ENCODE data around the gene SPI1. TPM values are rescaled to one million over a fixed set of nuclear protein-coding genes. Genes with fewer than 3 reads are reported as not detected.

Gene SPI1
- total and polyA plus RNA-seq, 5 donors, result 5.9 to 24.1 (median 18.2) TPM

DNA sequence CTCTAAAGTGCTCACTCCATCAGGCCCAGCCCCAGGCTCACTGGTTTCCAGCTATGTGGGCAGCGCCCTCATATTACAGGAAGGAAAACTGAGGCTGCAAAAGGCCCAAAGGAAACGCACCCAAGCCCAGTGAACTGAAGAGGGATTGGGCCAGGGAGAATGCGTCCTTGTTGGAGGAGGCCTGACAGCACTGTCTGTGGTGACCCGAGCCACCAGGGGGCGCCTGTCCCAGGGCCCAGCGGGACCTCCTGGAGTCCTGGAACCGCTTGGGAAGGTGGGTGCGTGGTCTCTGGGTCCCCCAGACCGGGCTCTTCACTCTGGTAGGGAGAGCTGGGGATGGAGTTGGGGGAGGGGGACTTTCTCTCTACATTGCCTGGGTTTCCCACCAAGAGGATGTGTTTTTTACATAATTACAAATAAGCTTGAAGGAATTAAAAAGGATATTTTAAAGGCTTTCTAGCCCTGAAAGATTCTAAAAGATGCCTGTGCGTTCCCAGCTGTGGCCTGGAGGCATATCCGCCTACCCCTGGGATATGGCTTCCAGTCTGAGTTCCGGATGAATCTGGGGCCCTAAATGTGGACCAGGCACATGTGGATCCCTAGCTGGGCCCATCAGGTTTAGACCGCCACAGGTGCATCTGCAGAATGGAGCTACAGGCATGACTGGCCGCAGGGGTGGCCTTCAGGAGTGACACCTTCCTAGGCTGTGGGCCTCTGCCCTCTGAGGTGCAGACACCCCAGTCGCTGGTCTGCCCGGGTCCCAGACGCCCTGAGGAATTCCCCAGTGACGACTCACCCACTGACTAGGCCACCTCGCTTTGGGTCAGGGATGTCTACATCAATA, 4.2 kb downstream of the SPI1 start:
- ATAC-seq, result peak; percentile 79 to 86
- WGBS, result 40% methylated on average over 19 of the region's 19 CpGs
- Histone ChIP-seq H3K27ac (ENCODE audit: low read length) (no peak overlapping the region), H3K4me1 (ENCODE audit: control insufficient read depth, insufficient read depth, low read length) (no peaks in the 10 kb centered on the region), H3K4me3 (ENCODE audit: low read length) (no peak overlapping the region), H3K27me3 (ENCODE audit: control insufficient read depth, insufficient read depth) (no peaks in the 10 kb centered on the region), H3K9me3 (ENCODE audit: control insufficient read depth, low read length) (no peaks in the 10 kb centered on the region)
- peak; percentile 86 to 96 (median 95) for DNase-seq
- intact Hi-C loops (cut with DNase I), result loop anchor here (5.0 to 10.0 kb wide), 5 partner anchors 33 to 481 kb away; partner anchors contain the start of genes RAPSN (in 1 of the 4) and SLC39A13 (in 1 of the 4)

GRCh38 chr11:47372422-47372821, 5.9 kb downstream of the SPI1 start:
- Histone ChIP-seq H3K4me3 (ENCODE audit: low read length) (no peak overlapping the region), H3K9me3 (ENCODE audit: control insufficient read depth, low read length) (no peaks in the 10 kb centered on the region), H3K27ac (ENCODE audit: low read length) (no peak overlapping the region), H3K27me3 (ENCODE audit: control insufficient read depth, insufficient read depth) (no peaks in the 10 kb centered on the region), H3K4me1 (ENCODE audit: control insufficient read depth, insufficient read depth, low read length) (no peaks in the 10 kb centered on the region)
- DNase-seq (peak in 1 of 3 donors; percentile 10), ATAC-seq (no peak)
- intact Hi-C loops (cut with DNase I), result loop anchor here (5.0 to 10.0 kb wide), 5 partner anchors 35 to 482 kb away; partner anchors contain the start of genes RAPSN (in 1 of the 4) and SLC39A13 (in 1 of the 4)
- 79% methylated on average over 7 of the region's 7 CpGs for WGBS

DNA sequence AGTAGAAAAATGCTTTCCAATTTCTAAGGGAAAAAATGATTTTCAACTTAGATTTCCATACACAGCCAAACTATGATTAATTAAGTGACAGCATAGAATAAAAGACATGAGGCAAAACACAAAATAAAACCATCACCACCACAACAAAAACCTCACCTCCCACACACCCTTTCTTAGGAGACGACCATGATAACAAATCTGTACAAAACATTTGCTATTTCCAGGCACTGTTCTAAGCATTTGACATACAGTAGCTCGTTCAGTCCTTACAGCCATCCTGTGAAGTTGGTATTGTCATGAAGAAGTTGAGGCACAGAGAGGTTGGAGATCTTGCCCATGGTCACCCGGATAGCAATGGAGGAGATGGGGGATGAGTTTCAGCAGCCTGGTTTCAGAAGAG, 8.7 kb downstream of the SPI1 start:
- Histone ChIP-seq H3K27ac (ENCODE audit: low read length) (no peak overlapping the region), H3K9me3 (ENCODE audit: control insufficient read depth, low read length) (no peaks in the 10 kb centered on the region), H3K4me1 (ENCODE audit: control insufficient read depth, insufficient read depth, low read length) (no peaks in the 10 kb centered on the region), H3K27me3 (ENCODE audit: control insufficient read depth, insufficient read depth) (no peaks in the 10 kb centered on the region), H3K4me3 (ENCODE audit: low read length) (no peak overlapping the region)
- intact Hi-C loops (cut with DNase I), result loop anchor here (5.0 to 10.0 kb wide), 5 partner anchors 38 to 485 kb away; partner anchors contain the start of genes RAPSN (in 1 of the 4) and SLC39A13 (in 1 of the 4)
- no peak for DNase-seq
- ATAC-seq, result no peak
- 38% methylated on average over 3 of the region's 3 CpGs for WGBS

GRCh38 chr11:47366020-47366490, 12.3 kb downstream of the SPI1 start:
- no peaks in the 10 kb centered on the region for H3K4me1 ChIP-seq (ENCODE audit: control insufficient read depth, insufficient read depth, low read length)
- H3K27me3 ChIP-seq (ENCODE audit: control insufficient read depth, insufficient read depth), result no peaks in the 10 kb centered on the region
- no peak for ATAC-seq
- H3K27ac ChIP-seq (ENCODE audit: low read length), result no peak overlapping the region
- no peak overlapping the region for H3K4me3 ChIP-seq (ENCODE audit: low read length)
- WGBS, result 63% methylated on average over 1 of the region's 1 CpG
- no peaks in the 10 kb centered on the region for H3K9me3 ChIP-seq (ENCODE audit: control insufficient read depth, low read length)
- intact Hi-C loops (cut with DNase I), result no loop called here
- no peak for DNase-seq

GRCh38 chr11:47361419-47361818, 16.9 kb downstream of the SPI1 start:
- H3K4me1 ChIP-seq (ENCODE audit: control insufficient read depth, insufficient read depth, low read length), result no peaks in the 10 kb centered on the region
- no peaks in the 10 kb centered on the region for H3K27me3 ChIP-seq (ENCODE audit: control insufficient read depth, insufficient read depth)
- no peaks in the 10 kb centered on the region for H3K9me3 ChIP-seq (ENCODE audit: control insufficient read depth, low read length)
- no peak overlapping the region for H3K4me3 ChIP-seq (ENCODE audit: low read length)
- H3K27ac ChIP-seq (ENCODE audit: low read length), result peak overlapping the region; percentile 13
- no peak for DNase-seq
- no peak for ATAC-seq
- 81% methylated on average over 13 of the region's 13 CpGs for WGBS
- intact Hi-C loops (cut with DNase I), result no loop called here

GRCh38 chr11:47360341-47360740, 18.0 kb downstream of the SPI1 start:
- intact Hi-C loops (cut with DNase I), result no loop called here
- ATAC-seq (no peak), DNase-seq (no peak)
- no peaks in the 10 kb centered on the region for H3K27me3 ChIP-seq (ENCODE audit: control insufficient read depth, insufficient read depth)
- H3K27ac ChIP-seq (ENCODE audit: low read length), result no peak overlapping the region
- WGBS, result 94% methylated on average over 15 of the region's 15 CpGs
- H3K4me3 ChIP-seq (ENCODE audit: low read length), result no peak overlapping the region
- H3K9me3 ChIP-seq (ENCODE audit: control insufficient read depth, low read length), result no peaks in the 10 kb centered on the region
- H3K4me1 ChIP-seq (ENCODE audit: control insufficient read depth, insufficient read depth, low read length), result no peaks in the 10 kb centered on the region

DNA sequence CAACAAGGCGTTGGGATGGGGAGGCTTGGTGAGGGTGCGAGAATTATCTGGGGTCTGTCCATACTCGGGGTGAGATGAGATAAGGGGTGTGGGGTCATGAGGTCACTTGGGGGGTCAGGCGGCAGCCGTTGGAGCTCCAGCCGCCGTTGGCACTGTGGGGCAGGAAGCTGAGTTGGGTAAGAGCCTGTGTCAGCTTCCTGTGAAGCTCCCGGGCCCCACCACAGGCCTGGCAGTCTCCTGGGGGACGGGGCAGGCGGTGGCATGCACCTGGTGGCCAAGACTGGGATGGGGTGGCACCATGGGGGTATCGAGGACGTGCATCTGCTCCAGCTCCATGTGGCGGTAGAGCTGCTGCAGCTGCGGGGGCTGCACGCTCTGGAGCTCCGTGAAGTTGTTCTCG, 18.8 kb downstream of the SPI1 start:
- no peak overlapping the region for H3K27ac ChIP-seq (ENCODE audit: low read length)
- H3K27me3 ChIP-seq (ENCODE audit: control insufficient read depth, insufficient read depth), result no peaks in the 10 kb centered on the region
- no peaks in the 10 kb centered on the region for H3K4me1 ChIP-seq (ENCODE audit: control insufficient read depth, insufficient read depth, low read length)
- no peak for ATAC-seq
- 69% methylated on average over 17 of the region's 17 CpGs for WGBS
- no peak overlapping the region for H3K4me3 ChIP-seq (ENCODE audit: low read length)
- intact Hi-C loops (cut with DNase I), result loop anchor here (5.0 to 10.0 kb wide), 4 partner anchors 85 to 175 kb away; partner anchors contain the start of genes MADD (in 2 of the 4), NR1H3 (in 2 of the 4) and PACSIN3 (in 1 of the 4)
- H3K9me3 ChIP-seq (ENCODE audit: control insufficient read depth, low read length), result no peaks in the 10 kb centered on the region
- peak in 2 of 3 donors; percentile 56 to 69 for DNase-seq

GRCh38 chr11:47359162-47359561, 19.2 kb downstream of the SPI1 start:
- no peaks in the 10 kb centered on the region for H3K9me3 ChIP-seq (ENCODE audit: control insufficient read depth, low read length)
- no peaks in the 10 kb centered on the region for H3K4me1 ChIP-seq (ENCODE audit: control insufficient read depth, insufficient read depth, low read length)
- H3K4me3 ChIP-seq (ENCODE audit: low read length), result no peak overlapping the region
- ATAC-seq, result no peak
- no peaks in the 10 kb centered on the region for H3K27me3 ChIP-seq (ENCODE audit: control insufficient read depth, insufficient read depth)
- WGBS, result 75% methylated on average over 7 of the region's 7 CpGs
- DNase-seq, result peak in 1 of 3 donors; percentile 31
- no peak overlapping the region for H3K27ac ChIP-seq (ENCODE audit: low read length)
- intact Hi-C loops (cut with DNase I), result loop anchor here (5.0 to 10.0 kb wide), 4 partner anchors 84 to 174 kb away; partner anchors contain the start of genes MADD (in 2 of the 4), NR1H3 (in 2 of the 4) and PACSIN3 (in 1 of the 4)

GRCh38 chr11:47358731-47359051, 19.7 kb downstream of the SPI1 start:
- WGBS, result 80% methylated on average over 14 of the region's 14 CpGs
- intact Hi-C loops (cut with DNase I), result loop anchor here (5.0 to 10.0 kb wide), 4 partner anchors 84 to 174 kb away; partner anchors contain the start of genes MADD (in 2 of the 4), NR1H3 (in 2 of the 4) and PACSIN3 (in 1 of the 4)
- no peak overlapping the region for H3K4me3 ChIP-seq (ENCODE audit: low read length)
- ATAC-seq, result no peak
- DNase-seq, result peak in 1 of 3 donors; percentile 64
- no peaks in the 10 kb centered on the region for H3K9me3 ChIP-seq (ENCODE audit: control insufficient read depth, low read length)
- H3K27me3 ChIP-seq (ENCODE audit: control insufficient read depth, insufficient read depth), result no peaks in the 10 kb centered on the region
- no peaks in the 10 kb centered on the region for H3K4me1 ChIP-seq (ENCODE audit: control insufficient read depth, insufficient read depth, low read length)
- no peak overlapping the region for H3K27ac ChIP-seq (ENCODE audit: low read length)

- intact Hi-C loops (cut with DNase I), result loop anchor here (2.0 to 10.0 kb wide), 5 partner anchors 83 to 181 kb away; partner anchors contain the start of genes MADD (in 2 of the 4), NR1H3 (in 2 of the 4), ARFGAP2 (in 1 of the 4) and PACSIN3 (in 1 of the 4)
- WGBS, result 91% methylated on average over 6 of the region's 6 CpGs
- ATAC-seq, result no peak
- Histone ChIP-seq H3K27ac (ENCODE audit: low read length) (no peak overlapping the region), H3K9me3 (ENCODE audit: control insufficient read depth, low read length) (no peaks in the 10 kb centered on the region), H3K4me1 (ENCODE audit: control insufficient read depth, insufficient read depth, low read length) (no peaks in the 10 kb centered on the region), H3K27me3 (ENCODE audit: control insufficient read depth, insufficient read depth) (no peaks in the 10 kb centered on the region), H3K4me3 (ENCODE audit: low read length) (no peak overlapping the region)
- peak in 1 of 3 donors; percentile 31 for DNase-seq
Measured at GRCh38 chr11:47357985-47358730, 20.2 kb downstream of the SPI1 start.

Measured in right cardiac atrium (tissue), 5 donors.